CD4-positive, alpha-beta T cell treated with Interleukin-12 subunit alpha and Interleukin-12 subunit beta, for 1 hour (primary cell): ENCODE data around the gene SMAD7.

Experiments
- DNase-seq: peaks from one replicate; pipeline ENCODE4 v3.0.0-alpha.2; 2020

Gene SMAD7

DNA sequence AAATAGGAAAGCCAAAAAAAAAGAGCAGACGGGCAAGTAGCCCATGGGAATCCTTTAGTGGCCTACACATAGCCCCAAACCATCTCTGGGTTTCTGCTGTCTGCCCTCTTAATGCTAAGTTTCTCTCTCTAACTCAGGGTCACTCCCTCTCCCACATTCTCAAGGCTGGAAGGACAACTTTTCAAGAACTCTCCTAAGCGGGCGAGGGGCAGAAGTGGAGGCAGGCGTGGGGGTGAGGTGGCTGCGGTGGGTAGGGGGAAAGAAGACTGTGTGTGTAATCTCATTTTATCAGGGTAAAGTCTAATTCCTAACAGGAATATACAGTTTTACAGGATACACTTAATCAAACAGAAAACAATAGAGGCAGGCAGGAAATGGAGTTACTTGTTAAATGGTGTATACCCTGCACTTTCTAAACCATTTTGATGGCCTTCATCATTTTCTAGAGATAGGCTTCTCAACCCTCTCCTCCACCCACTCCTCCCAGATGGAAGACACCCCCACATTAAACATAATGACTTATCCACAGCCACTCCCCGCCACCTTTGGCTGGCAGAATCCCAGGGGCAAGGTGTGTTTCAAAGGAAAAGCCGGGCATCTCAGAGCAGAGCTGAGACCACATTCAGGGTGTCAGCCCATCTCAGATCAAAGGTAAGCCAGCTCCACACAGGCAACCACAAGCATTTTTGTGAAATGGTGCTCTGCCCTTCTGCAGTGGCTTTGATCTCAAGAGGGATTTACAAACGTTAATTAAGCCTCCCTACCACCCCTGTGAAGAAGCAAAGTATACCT, 6.8 kb downstream of the SMAD7 start:
- DNase-seq, result no peak

DNA sequence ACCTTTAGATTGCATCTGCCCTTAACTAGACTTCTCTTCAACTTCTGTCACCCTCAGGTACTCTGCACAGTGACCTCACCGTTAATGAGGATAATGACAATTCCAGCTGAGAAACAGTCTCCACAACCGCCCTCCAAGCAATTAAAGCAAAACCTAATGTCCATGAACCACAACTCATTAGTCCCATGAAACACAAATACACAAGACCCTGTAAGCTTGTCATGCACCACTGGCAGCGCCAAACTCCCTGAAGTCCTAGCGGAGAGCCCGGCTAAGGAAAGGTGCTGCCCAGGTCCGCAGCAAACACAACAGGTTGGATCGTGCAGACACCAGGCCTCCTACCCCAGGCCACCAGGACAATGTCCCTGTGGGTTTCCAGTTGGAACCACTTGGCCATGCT, 7.4 kb downstream of the SMAD7 start:
- no peak for DNase-seq

DNA sequence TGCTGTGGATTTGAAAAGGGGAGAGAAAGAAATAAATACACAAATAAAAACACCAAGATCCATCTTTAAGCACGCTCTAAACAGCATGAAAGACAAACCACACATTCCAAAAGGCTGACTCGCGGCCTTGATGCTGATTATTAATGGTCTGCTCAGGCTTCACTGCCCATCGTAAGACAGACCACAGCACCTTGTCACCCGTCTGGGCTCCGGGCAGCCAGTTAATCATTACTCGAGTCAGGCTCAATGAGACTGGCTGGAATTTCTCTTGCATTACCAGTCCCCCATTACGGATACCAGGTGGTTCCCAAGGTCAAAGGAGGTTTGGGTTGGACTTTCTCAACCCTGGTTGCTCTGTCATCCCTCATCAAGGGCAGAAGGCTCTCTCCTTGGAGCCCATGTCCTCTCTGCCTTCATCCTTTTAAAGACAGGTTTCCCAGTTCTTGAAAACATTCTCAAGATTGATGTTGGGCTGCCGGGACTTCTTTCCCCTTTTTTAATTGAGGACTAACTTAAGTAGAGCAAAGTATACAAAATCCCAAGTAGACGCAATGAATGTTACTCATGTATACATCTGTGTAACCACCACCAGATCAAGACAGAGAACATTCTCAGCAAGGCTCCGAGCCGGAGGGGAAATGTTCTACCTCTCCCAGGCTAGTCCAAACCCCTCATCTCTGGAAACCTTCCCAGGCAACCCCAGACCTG, 8.1 kb downstream of the SMAD7 start:
- DNase-seq, result peak; percentile 0

DNA sequence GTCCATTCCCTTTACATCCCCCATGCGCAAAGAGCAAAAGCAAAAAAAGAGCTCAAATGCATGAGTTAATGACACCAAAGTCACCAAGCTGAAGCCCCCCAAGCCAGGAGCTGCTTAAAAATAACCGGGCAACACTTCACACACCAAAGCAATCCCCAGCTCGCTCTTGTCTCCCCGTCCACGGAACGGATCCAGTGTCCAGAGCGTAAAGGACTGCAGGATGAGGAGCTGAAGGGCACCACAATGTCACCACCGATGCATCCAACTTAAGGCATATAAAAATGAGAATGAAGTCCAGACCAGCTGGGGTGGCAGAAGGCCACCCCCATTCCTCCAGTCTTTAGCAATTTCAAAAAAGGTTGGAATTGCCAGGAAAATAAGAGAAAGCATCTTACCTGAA, 8.7 kb downstream of the SMAD7 start:
- DNase-seq, result no peak

DNA sequence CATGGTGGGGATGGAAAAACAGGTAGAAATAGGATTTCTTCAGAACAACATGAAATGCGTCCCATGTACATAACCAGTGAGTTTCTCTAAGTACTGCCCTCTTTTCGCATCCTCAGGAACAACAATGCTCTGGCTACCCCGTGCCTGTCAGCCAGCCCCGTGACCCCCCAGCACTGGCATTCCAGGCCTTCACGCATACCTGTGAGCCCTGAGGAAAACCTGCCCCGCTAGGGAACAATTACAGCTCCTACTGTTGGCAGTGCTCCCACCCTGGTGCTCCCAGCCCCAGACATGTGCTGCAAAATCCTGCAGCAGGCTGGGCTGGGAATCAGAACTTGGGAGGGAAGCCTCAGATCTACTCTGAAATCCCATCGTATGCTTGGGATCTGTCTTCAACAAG, 9.1 kb downstream of the SMAD7 start:
- no peak for DNase-seq

DNA sequence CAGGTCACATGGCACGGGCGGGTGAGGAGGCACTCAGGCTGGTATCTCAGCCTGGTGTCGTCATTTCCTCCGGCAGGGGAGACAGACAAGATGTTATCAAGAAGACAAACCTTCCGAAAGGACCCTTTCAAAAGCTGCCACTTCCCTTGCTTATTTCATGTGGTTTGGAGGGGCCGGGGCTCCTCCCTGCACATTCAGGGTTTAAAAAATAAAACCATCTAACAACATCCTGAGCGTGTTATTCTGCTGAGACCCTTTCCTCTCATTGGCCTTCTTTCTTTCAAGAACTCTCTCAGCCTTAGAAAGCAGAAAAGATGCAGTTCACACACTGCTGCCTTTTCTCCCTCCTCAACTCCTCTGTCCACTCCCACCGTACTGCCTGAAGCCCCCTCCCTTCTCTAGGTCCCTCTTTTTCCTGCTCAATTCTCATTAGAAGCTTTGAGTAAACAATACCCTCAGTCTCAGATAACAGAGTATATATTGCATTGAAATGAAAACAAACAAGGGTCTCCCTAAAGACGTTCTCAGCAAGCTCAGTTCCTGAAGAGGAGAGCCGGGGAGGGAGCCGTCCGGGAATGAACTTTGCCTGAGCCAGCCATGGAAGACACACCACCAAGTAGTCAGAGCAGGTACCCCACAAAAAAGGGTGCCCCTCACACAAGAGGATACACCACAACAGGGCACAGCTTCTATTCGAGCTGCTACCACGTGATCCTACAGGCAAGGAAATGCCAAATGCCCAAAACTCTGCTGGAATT, 9.7 kb downstream of the SMAD7 start:
- DNase-seq, result peak; percentile 94

DNA sequence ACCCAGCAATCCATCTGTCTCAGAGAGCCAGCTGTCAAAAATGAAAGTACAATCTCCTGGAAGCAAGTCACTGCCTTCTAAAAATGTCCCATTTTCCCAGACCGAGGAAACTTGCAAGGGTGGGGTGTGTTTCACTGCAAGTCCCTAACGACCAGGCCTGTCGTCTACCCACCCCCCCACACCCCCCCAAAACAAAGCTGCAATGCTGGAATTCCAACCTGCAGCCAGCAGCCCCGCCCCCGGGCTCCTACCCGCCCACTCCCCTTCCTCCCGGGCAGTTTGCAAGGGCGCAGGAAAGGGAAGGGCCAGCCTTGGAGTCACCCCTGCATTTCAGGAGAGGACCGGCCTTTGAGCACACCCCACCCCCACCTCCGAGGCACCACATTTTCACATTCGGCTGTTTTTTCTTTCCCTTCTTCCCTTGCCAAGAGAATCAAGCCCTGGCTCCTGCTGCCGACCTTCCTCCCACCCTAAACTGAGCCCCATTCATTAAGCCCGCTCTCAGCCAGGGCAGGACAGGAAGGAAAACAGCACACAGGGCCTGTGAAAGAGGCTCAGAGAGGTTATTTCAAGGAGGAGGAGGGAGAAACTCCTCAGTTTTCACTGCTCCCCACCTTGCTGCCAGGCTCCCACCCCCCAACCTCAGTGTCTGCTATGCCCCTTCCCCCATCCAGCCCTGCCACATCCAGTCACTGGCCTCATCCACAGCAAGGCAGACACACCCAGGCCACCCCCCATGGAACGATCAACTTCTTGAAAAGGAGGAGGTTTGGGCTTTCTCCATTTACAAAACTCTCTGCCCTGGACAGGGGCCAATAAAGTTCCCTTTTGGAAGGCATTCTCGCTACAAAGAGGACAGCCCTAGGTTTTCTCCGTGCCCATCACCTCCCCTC, 11.3 kb downstream of the SMAD7 start:
- DNase-seq, result no peak

DNA sequence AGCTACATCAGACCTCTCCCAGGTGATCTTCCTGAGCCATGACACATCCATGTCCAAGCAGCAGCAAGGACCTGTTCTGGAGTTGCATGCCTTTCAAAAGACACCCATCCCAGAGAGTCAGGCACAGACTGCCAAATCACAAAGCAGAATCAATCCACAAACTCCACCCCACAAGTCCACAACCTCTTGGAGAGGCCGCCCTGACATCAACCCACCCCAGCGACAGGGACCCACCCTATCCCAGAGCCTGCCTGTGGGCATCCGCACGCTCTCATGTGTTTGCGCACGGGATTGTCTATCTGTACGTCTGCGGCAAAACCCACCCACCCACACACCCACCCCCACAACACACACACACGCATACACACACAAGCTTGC, 11.9 kb downstream of the SMAD7 start:
- DNase-seq, result no peak

DNA sequence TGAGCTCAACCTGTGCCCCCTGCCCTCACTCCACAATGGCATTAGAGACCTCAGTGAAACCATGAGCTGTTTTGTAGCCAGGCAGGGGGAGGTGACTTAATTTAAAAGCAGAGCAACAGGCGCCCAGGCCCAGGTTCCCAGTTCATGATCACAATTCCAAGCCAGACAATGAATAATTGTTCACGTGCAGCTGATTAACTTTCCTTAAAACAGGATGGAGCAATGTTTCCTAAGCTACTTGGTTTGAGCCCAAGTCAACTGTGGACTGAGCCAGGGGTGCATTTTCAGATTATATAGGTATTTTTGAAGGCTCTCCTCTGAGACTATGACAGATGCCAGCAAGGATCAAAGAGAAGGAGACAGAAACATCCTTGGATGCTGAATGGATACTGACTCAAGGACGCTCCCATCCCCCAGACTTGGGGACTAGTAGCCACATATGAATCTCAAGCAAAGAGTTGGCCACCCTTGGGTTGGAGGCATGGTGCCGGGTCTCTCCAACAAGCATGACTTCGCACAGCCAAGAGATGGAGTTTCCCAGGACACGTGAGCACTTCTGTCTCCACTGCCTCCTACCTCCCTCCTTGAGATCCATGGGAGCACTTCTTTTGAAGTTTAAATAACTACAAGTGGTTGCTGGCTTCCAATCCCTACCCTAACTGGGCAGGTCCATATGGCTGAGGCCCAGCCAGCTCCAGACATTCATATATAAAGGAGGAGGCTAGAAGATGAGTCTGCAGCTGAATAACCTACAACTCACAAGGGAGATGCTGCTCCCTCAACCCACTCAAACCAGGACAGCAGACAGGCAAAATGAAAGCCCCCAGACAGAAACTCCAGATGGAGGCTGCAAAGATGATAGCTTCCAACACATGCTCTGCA, 12.7 kb downstream of the SMAD7 start:
- no peak for DNase-seq

DNA sequence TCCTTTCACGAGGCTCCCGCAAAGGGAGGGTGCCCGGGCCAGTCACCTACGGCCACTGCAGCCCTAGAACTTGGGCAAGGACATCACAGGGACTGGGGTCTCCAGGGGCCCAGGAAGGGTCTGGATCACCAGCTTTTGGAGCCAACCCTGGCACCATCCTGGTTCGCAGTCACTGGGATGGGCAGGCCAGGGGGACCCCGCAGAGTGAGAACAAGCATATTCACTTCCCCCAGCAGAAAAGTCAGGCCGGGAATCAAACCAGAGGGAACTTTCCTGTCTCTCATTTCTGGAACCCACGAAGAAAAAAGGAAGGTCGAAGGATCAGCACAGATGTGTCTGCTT, 15.4 kb downstream of the SMAD7 start:
- DNase-seq, result no peak

DNA sequence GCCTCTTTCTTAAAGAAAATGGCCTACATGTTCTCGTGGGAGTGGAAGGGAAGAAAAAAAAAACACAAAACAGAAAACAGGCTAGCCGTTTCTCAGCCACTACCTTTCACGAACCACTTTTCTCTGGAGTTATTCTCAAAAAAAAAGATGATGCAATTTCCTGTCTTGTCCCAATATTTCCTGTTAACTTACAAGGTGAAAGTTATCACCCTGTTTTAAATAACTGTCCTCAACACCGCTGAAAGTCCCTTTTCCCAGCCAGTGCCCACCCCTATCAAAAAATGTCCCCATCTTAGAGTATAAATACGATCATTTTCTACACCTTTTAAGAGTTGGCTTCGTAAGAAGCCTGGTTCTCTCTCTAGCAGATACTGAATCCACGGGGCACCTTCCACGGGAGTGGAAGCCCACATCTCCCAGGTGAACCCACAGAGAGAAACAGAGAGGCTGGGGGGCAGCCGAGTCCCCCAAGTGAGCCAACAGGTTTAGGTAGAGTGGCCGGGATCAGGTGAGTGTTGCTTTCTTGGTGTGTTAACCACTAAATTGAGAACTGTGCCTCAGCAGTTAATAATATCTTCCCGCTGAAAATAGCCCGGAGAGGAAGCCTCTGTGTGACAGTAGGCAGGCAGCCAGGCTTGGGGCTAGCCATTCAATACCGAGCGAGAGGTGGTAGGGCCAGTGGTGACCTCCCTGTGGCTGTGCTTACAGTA, 15.9 kb downstream of the SMAD7 start:
- no peak for DNase-seq

DNA sequence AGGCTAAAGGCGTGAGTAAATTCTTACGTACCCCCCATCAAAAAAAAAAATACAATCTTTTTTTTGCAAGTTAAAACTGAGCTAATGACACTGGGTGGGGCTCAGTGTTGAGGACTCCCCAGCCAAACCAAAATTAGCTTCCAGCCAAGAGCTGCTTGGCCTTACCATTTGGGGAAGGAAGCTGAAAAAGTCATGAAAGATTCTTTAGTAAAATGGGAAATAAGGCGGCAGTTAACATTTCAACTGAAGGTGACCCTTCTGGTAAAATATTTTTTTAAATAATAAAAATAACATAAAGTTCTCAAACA, 16.4 kb downstream of the SMAD7 start:
- DNase-seq, result no peak

DNA sequence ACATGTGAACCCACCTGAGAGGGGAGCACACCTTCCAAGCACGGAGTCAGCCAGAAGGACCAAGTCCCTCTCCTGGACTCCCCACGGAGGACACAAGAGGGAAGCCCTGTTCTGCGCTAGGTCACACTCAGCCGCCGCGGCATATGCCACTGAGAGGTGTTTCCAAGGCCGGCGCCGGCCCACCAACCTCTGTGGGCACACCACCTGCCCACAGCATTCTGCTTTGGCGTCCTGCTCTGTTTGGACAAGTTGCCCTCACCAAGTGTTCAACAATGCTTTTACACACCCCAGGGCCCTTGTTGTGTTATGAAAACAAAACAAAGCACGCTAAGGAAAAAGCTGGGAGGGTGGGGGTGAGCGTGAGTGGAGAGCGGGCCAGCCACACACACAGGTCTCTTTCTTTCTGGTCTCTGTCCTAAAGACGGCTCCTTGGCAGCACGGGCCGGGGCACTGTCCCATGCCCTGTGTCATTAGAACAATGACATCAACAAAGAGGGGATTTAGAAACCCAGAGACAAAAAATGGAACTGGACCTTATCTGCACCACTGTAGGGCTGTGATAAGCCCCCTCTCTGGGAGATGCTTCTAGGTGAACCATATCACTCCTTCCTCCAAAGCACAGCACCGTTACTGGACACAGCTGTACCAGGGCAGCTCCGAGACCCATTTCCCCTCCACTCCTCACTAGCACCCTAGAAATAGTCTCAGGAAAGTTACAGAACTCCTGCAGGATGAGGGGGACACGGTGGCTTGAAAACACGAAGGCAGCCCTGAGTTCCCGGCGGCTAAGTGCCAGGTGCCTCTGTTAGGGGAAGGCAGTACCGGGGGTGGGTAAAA, 17.0 kb downstream of the SMAD7 start:
- no peak for DNase-seq

DNA sequence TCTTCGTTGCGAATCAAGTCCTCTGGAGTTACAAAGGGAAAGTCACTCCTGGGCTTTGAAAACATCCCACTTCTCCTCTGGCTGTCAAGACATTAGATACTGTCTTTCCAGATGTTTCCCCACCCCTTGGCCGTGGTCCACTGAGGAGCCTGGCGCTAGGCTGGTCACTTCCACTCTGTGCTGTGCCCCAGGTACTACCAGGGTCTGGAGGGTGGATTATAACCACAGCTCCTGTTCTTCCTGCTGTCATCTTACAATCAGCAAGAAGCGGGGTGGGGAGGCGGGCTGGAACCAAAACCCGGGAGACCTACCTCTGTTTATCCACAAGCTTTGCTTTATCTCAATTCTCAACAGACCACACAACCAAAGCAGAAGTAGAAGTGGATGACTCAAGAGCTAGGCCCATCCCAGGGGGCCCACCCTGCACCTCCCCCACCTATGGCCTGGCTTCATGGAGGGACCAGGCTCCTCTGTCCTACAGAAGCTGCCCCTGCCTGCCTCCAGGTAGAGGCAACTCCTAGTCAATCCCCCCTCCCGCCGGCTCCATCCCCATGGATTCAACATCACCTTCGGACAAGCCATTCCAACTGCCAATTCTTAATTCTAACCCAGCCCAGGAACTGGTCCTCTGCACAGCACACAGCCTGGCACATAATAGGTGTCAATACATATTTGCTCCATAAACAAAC, 17.8 kb downstream of the SMAD7 start:
- DNase-seq, result no peak

DNA sequence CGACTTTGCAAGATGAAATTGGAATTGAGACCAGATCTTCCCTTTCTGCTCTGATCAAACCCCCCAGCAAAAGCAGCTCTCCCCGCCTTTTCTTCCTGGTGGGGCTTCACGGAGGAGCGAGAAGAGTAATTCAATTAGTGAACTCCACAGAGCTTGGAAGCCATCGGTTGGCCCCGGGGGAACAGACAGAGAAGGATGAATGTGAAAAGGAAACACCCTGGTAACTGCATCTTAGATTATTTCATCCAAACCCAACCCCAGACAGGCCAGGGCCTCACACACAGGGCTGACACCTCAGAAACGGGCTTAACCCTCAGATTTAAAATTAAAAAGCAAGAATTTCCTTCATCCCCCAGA, 18.3 kb downstream of the SMAD7 start:
- no peak for DNase-seq

DNA sequence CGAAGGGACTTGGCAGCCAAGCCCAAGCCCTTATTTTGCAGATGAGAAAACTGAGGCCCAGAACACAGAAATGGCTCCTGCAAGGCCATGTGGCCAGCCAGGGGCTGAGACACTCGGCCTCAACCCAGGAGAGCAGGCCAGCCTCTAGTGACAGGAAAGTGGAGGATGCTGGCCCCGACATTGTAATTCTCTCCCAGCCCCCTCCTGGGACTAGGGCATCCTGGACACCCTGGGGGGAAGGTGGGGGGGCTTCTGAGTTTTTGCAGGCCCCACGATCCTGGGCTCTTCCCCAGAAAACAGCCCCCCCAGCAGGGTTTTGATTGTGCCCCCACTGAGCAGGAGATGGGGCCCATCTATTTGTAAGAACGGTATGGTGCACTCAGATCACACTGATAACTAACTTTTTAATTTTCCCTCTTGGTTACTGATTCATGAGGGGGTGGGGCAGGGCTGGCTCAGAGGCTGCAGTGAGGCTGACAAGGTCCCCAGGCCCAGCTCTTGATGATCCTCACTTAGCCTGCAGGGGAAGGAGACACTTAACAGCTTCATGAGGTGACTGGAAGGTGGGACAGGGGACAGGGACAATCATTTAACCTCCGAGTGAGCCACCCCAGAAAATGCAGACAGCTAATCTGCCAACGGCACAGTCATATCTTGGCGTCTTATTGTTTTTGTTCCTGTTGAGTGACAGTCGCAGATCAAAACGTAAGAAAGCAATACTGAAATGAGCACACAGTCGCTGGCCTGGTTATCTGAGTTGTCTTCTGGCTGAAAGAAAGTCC, 18.9 kb downstream of the SMAD7 start:
- no peak for DNase-seq

DNA sequence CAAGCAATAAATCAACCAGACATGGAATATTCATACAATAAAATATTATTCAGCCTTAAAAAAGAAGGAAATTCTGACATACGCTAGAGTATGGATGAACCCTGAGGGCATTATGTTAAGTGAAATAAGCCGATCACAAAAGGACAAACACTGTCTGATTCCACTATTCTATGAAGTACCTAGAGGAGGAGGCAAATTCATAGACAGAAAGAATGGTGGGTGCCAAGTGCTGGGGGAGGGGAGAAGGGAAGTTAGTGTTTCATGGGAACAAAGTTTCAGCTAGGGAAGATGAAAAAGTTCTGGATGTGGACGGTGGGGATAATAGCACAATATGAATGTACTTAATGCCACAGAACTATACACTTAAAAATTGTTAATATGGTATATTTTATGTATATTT, 19.8 kb downstream of the SMAD7 start:
- DNase-seq, result no peak

DNA sequence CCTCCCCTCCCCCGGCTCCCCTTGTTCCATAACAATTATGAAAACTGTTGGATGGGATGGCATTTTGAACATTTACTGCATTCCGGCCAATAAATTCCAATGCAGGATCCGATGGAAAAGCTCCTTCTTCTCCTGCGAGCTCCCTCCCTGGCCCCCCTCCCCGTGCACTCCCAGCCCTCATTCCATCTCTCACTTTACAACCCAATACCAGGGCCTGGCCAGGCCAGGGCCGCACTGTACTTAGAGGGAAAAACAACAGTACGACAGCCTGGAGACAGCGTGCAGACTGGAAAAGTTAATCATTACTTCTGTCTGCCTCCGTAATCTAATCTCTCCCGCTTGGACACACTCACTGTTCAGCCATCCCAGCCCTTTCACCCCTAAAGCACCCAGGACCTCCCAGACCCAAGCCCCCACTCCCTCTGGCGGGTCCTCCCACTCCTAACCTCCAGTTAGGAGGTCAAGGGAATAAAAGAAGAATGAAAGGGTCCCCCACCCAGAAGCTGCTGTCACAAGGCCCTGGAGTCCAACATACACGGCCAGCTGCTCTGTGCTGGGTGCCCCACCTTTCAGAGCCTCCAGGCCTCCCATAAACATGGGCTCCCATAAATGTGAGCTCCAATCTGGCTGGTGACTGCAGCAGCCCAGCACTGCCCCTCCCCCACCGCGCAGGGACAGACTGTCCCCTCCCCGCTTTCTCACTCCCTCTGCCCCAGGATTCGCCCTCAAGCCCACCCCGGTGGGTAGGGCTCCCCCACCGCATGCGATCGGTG, 20.6 kb downstream of the SMAD7 start:
- no peak for DNase-seq
